ENCODE measurements around the gene PEX26.
"Not testable (repeated sequence)": the region's sequence is repeated elsewhere in the genome, so short reads cannot be mapped to it uniquely, and the experiment has no call there.

The PEX26 gene
- 49.2 to 58.7 (median 53.6) reads per million in 3 donors for total RNA-seq

- Histone ChIP-seq H3K9me3 (ENCODE audit: control insufficient read depth, low read length) (no peaks in the 10 kb centered on the region), H3K4me3 (ENCODE audit: insufficient read depth, low read depth, low read length, poor library complexity, severe bottlenecking) (peak within 1 kb of the TSS; percentile 91), H3K36me3 (ENCODE audit: control insufficient read depth, insufficient read depth, low read length) (peaks cover 27% of the 10 kb centered on the region), H3K27ac (ENCODE audit: insufficient read depth, low read length, poor library complexity, severe bottlenecking) (peak within 1 kb of the TSS; percentile 74), H3K27me3 (replicated peaks; ENCODE audit: control insufficient read depth, insufficient read depth, low read length, poor library complexity, severe bottlenecking) (no peaks in the 10 kb centered on the region), H3K4me1 (ENCODE audit: control insufficient read depth, insufficient read depth, low read length, poor library complexity, severe bottlenecking) (peaks cover 16% of the 10 kb centered on the region)
- peak; percentile 89 to 93 (median 93) for DNase-seq
Measured at GRCh38 chr22:18077639-18078328, at the start of gene PEX26. Gene PEX26, plus strand, starts transcription at chr22:18077990. Its CDS starts 387 bp downstream, at chr22:18078377.

DNA sequence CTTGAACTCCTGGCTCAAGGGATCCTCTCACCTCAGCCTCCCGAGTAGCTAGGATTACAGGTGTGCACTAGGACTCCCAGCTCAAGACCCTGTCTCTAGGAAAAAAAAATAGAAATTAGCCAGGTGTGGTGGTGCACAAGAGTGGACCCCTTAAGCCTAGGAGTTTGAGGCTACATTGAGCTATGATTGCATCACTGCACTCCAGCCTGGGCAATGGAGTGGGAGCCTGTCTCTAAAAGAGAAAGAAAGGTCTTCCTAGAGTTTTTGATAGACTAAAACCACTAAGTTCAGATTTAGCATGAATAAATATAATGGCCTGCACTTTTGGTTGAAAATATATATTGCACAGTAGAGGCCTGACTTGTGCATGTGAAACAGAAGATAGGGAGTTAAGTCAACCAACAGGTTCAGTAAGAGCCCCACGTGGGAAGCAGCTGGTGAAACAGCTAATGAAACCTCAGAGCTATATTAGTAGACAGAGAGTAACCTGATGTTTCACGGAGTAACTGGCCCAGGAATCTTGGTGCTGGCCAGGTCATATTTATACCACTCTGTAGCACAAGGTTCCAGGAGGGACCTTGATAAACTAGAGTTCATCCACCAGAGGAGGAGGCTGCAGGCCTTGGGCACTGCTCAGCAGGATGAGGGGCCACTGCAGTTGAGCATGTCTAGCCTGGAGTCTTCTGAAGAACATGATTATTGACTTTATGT, 48.8 kb upstream of the PEX26 start:
- DNase-seq, result no peak
- Histone ChIP-seq H3K4me3 (ENCODE audit: insufficient read depth, low read depth, low read length, poor library complexity, severe bottlenecking) (no peak overlapping the region), H3K9me3 (ENCODE audit: control insufficient read depth, low read length) (no peaks in the 10 kb centered on the region), H3K4me1 (ENCODE audit: control insufficient read depth, insufficient read depth, low read length, poor library complexity, severe bottlenecking) (no peaks in the 10 kb centered on the region), H3K27me3 (replicated peaks; ENCODE audit: control insufficient read depth, insufficient read depth, low read length, poor library complexity, severe bottlenecking) (peaks cover 5% of the 10 kb centered on the region), H3K36me3 (ENCODE audit: control insufficient read depth, insufficient read depth, low read length) (no peaks in the 10 kb centered on the region), H3K27ac (ENCODE audit: insufficient read depth, low read length, poor library complexity, severe bottlenecking) (no peak overlapping the region)

GRCh38 chr22:18029686-18030267, 48.0 kb upstream of the PEX26 start:
- Histone ChIP-seq H3K27ac (ENCODE audit: insufficient read depth, low read length, poor library complexity, severe bottlenecking) (no peak overlapping the region), H3K9me3 (ENCODE audit: control insufficient read depth, low read length) (no peaks in the 10 kb centered on the region), H3K36me3 (ENCODE audit: control insufficient read depth, insufficient read depth, low read length) (no peaks in the 10 kb centered on the region)

GRCh38 chr22:18031695-18032454, 45.9 kb upstream of the PEX26 start:
- Histone ChIP-seq H3K27ac (ENCODE audit: insufficient read depth, low read length, poor library complexity, severe bottlenecking) (no peak overlapping the region), H3K9me3 (ENCODE audit: control insufficient read depth, low read length) (no peaks in the 10 kb centered on the region), H3K27me3 (replicated peaks; ENCODE audit: control insufficient read depth, insufficient read depth, low read length, poor library complexity, severe bottlenecking) (peaks cover 1% of the 10 kb centered on the region), H3K4me1 (ENCODE audit: control insufficient read depth, insufficient read depth, low read length, poor library complexity, severe bottlenecking) (no peaks in the 10 kb centered on the region), H3K36me3 (ENCODE audit: control insufficient read depth, insufficient read depth, low read length) (no peaks in the 10 kb centered on the region), H3K4me3 (ENCODE audit: insufficient read depth, low read depth, low read length, poor library complexity, severe bottlenecking) (no peak overlapping the region)
- no peak for DNase-seq

More at GRCh38 chr22:18029686-18030267, 48.0 kb upstream of the PEX26 start:
- Histone ChIP-seq H3K27me3 (replicated peaks; ENCODE audit: control insufficient read depth, insufficient read depth, low read length, poor library complexity, severe bottlenecking) (peaks cover 5% of the 10 kb centered on the region), H3K4me1 (ENCODE audit: control insufficient read depth, insufficient read depth, low read length, poor library complexity, severe bottlenecking) (no peaks in the 10 kb centered on the region), H3K4me3 (ENCODE audit: insufficient read depth, low read depth, low read length, poor library complexity, severe bottlenecking) (no peak overlapping the region)
- DNase-seq, result no peak

DNA sequence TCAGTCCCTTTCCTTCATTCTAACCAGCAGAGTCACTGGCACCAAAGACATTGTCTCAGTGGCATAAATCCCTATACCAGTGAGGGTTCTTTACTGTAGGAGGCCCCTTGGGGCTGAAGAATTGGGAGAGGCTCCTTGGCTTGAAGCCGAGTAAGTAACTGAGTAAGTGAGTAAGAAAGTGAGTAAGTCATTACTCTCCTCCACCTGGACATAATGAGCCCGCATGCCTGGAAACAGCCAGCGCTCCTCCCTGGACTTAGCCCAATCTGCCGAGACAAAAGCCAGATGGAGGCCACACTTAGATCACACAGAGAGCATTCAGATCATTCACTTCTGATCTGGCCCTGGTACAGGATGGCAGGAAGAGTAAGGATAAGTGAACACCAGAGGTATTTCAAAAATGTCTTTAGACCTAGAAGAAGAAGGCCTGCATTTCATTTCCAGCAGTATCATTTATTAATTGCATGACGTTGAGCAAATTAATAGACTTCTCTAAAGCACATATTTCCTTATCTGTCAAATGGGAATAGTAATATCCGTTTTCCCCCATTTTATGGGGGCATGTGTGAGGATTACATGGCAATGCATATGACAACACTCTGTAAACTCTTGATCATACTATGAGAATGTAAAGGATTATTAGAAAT, 45.2 kb upstream of the PEX26 start:
- Histone ChIP-seq H3K9me3 (ENCODE audit: control insufficient read depth, low read length) (no peaks in the 10 kb centered on the region), H3K27me3 (replicated peaks; ENCODE audit: control insufficient read depth, insufficient read depth, low read length, poor library complexity, severe bottlenecking) (no peaks in the 10 kb centered on the region), H3K4me1 (ENCODE audit: control insufficient read depth, insufficient read depth, low read length, poor library complexity, severe bottlenecking) (no peaks in the 10 kb centered on the region), H3K4me3 (ENCODE audit: insufficient read depth, low read depth, low read length, poor library complexity, severe bottlenecking) (no peak overlapping the region), H3K36me3 (ENCODE audit: control insufficient read depth, insufficient read depth, low read length) (no peaks in the 10 kb centered on the region), H3K27ac (ENCODE audit: insufficient read depth, low read length, poor library complexity, severe bottlenecking) (no peak overlapping the region)
- no peak for DNase-seq

GRCh38 chr22:18033204-18033998, 44.4 kb upstream of the PEX26 start:
- no peaks in the 10 kb centered on the region for H3K4me1 ChIP-seq (ENCODE audit: control insufficient read depth, insufficient read depth, low read length, poor library complexity, severe bottlenecking)
- DNase-seq, result no peak
- H3K27me3 ChIP-seq (replicated peaks; ENCODE audit: control insufficient read depth, insufficient read depth, low read length, poor library complexity, severe bottlenecking), result no peaks in the 10 kb centered on the region
- no peaks in the 10 kb centered on the region for H3K36me3 ChIP-seq (ENCODE audit: control insufficient read depth, insufficient read depth, low read length)
- H3K9me3 ChIP-seq (ENCODE audit: control insufficient read depth, low read length), result no peaks in the 10 kb centered on the region
- no peak overlapping the region for H3K27ac ChIP-seq (ENCODE audit: insufficient read depth, low read length, poor library complexity, severe bottlenecking)
- H3K4me3 ChIP-seq (ENCODE audit: insufficient read depth, low read depth, low read length, poor library complexity, severe bottlenecking), result no peak overlapping the region

- Histone ChIP-seq H3K9me3 (ENCODE audit: control insufficient read depth, low read length) (no peaks in the 10 kb centered on the region), H3K36me3 (ENCODE audit: control insufficient read depth, insufficient read depth, low read length) (no peaks in the 10 kb centered on the region), H3K27ac (ENCODE audit: insufficient read depth, low read length, poor library complexity, severe bottlenecking) (no peak overlapping the region), H3K4me1 (ENCODE audit: control insufficient read depth, insufficient read depth, low read length, poor library complexity, severe bottlenecking) (no peaks in the 10 kb centered on the region), H3K4me3 (ENCODE audit: insufficient read depth, low read depth, low read length, poor library complexity, severe bottlenecking) (no peak overlapping the region), H3K27me3 (replicated peaks; ENCODE audit: control insufficient read depth, insufficient read depth, low read length, poor library complexity, severe bottlenecking) (no peaks in the 10 kb centered on the region)
- no peak for DNase-seq
Measured at GRCh38 chr22:18034076-18034475, 43.7 kb upstream of the PEX26 start.

- no peak for DNase-seq
- Histone ChIP-seq H3K27ac (ENCODE audit: insufficient read depth, low read length, poor library complexity, severe bottlenecking) (no peak overlapping the region), H3K4me3 (ENCODE audit: insufficient read depth, low read depth, low read length, poor library complexity, severe bottlenecking) (no peak overlapping the region), H3K36me3 (ENCODE audit: control insufficient read depth, insufficient read depth, low read length) (no peaks in the 10 kb centered on the region), H3K4me1 (ENCODE audit: control insufficient read depth, insufficient read depth, low read length, poor library complexity, severe bottlenecking) (no peaks in the 10 kb centered on the region), H3K9me3 (ENCODE audit: control insufficient read depth, low read length) (no peaks in the 10 kb centered on the region), H3K27me3 (replicated peaks; ENCODE audit: control insufficient read depth, insufficient read depth, low read length, poor library complexity, severe bottlenecking) (no peaks in the 10 kb centered on the region)
Measured at GRCh38 chr22:18035751-18036150, 42.0 kb upstream of the PEX26 start.

DNA sequence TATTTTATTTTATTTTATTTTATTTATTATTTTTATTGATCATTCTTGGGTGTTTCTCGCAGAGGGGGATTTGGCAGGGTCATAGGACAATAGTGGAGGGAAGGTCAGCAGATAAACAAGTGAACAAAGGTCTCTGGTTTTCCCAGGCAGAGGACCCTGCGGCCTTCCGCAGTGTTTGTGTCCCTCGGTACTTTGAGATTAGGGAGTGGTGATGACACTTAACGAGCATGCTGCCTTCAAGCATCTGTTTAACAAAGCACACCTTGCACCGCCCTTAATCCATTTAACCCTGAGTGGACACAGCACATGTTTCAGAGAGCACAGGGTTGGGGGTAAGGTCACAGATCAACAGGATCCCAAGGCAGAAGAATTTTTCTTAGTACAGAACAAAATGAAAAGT, 36.9 kb upstream of the PEX26 start:
- DNase-seq; H3K9me3 ChIP-seq (ENCODE audit: control insufficient read depth, low read length); H3K36me3 ChIP-seq (ENCODE audit: control insufficient read depth, insufficient read depth, low read length); H3K4me1 ChIP-seq (ENCODE audit: control insufficient read depth, insufficient read depth, low read length, poor library complexity, severe bottlenecking); H3K4me3 ChIP-seq (ENCODE audit: insufficient read depth, low read depth, low read length, poor library complexity, severe bottlenecking); H3K27me3 ChIP-seq (replicated peaks; ENCODE audit: control insufficient read depth, insufficient read depth, low read length, poor library complexity, severe bottlenecking); H3K27ac ChIP-seq (ENCODE audit: insufficient read depth, low read length, poor library complexity, severe bottlenecking): not testable (repeated sequence)
